K562 (cell line): ENCODE measurements around the gene EPN3. TPM values are rescaled to one million over a fixed set of nuclear protein-coding genes. Genes with fewer than 3 reads are reported as not detected.

ENCODE experiments used
- ATF1 ChIP-seq, 2 experiments: fragments of 450-650 bp in 1 of 2; IDR thresholded peaks; 2 replicates each; pipeline ENCODE4 v1.6.1; 2016; ENCODE audit warnings: missing compliant biosample characterization in 1 of 2, missing genetic modification characterization in 1 of 2
- CAMTA2 ChIP-seq: fragments of 250-450 bp; sonication (Bioruptor Pico); conservative IDR thresholded peaks from 2 replicates; pipeline ENCODE4 v1.5.1; 2022
- CTBP1 ChIP-seq: fragments of 450-650 bp; IDR thresholded peaks from 2 replicates; pipeline ENCODE4 v1.6.1; 2016; ENCODE audit warnings: borderline replicate concordance
- ERF ChIP-seq: fragments of 450-650 bp; formaldehyde crosslinking; IDR thresholded peaks from 2 replicates; pipeline ENCODE4 v1.4.0; 2020; ENCODE audit warnings: mild to moderate bottlenecking, mixed read lengths
- KAT2B ChIP-seq: IDR thresholded peaks from one replicate; pipeline ENCODE4 v1.6.1; 2012; ENCODE audit warnings: low read depth, mild to moderate bottlenecking, control low read depth, inconsistent platforms, low read length, moderate library complexity
- POLR3G ChIP-seq: IDR thresholded peaks from 2 replicates; pipeline ENCODE4 v1.6.1; 2011; ENCODE audit not compliant: insufficient read length, insufficient replicate concordance; ENCODE audit errors: extremely low read depth
- RBM25 ChIP-seq: fragments of 200-400 bp; formaldehyde crosslinking; IDR thresholded peaks from 2 replicates; pipeline ENCODE4 v1.6.1; 2018; ENCODE audit warnings: low read length, low read depth, moderate library complexity; ENCODE audit not compliant: severe bottlenecking
- SPI1 ChIP-seq: IDR thresholded peaks from 2 replicates; pipeline ENCODE4 v1.6.1; 2011; ENCODE audit warnings: low read depth, low read length, control low read depth, borderline replicate concordance
- ZC3H4 ChIP-seq: sonication (generic); formaldehyde crosslinking; IDR thresholded peaks from 2 replicates; pipeline ENCODE4 v1.9.0; 2021; ENCODE audit warnings: missing genetic modification reagents, borderline replicate concordance
- ZNF174 ChIP-seq: fragments of 250-450 bp; sonication (Bioruptor Pico); IDR thresholded peaks from 2 replicates; pipeline ENCODE4 v1.4.0; 2020; ENCODE audit warnings: mild to moderate bottlenecking
- ZNF445 ChIP-seq: fragments of 250-450 bp; sonication (Bioruptor Pico); IDR thresholded peaks from 2 replicates; pipeline ENCODE4 v1.4.0; 2020; ENCODE audit warnings: low read depth, mild to moderate bottlenecking, moderate library complexity
- ZNF511 ChIP-seq: sonication (generic); formaldehyde crosslinking; IDR thresholded peaks from 2 replicates; pipeline ENCODE4 v1.8.0; 2022; ENCODE audit warnings: mild to moderate bottlenecking, missing genetic modification reagents
- ZNF696 ChIP-seq: fragments of 250-450 bp; sonication (Bioruptor Pico); conservative IDR thresholded peaks from 2 replicates; pipeline ENCODE4 v1.4.0; 2020; ENCODE audit warnings: mild to moderate bottlenecking, moderate library complexity
- polyA plus RNA-seq, 8 experiments: library from polyadenylated mRNA; depleted of rRNA in 4 of 8; stranded (reverse) in 5 of 8; unstranded in 3 of 8; fragments of >200 nt; fragmentation: Nextera tagmentation in 2 of 8; fragmentation: Illumina TruSeq in 1 of 8; extraction: Ambion mirVana in 2 of 8; extraction: Trizol in 1 of 8; gene quantifications; 2 replicates each; pipeline versions ENCODE4 v1.2.1 to v1.2.3, GENCODE V29; 2011 to 2014; ENCODE audit warnings: inconsistent platforms in 1 of 8, missing spikeins in 1 of 8
- total RNA-seq, 7 experiments: library from RNA; depleted of rRNA in 6 of 7; stranded (reverse); fragments of >200 nt in 6 of 7; fragmentation: Illumina TruSeq in 2 of 7; extraction: Trizol in 2 of 7; gene quantifications; 2 replicates each; pipeline versions ENCODE4 v1.2.1 to v1.2.3, GENCODE V29; 2011 to 2021; ENCODE audit warnings: low replicate concordance in 1 of 7
- TF ChIP-seq, protein P1 (sequence below): fragments of 450-650 bp; conservative IDR thresholded peaks from 2 replicates; pipeline ENCODE4 v1.6.1; 2016; ENCODE audit warnings: missing genetic modification characterization, low read depth, mild to moderate bottlenecking, control low read depth, missing compliant biosample characterization
- TF ChIP-seq, protein P2 (sequence below): fragments of 450-650 bp; IDR thresholded peaks from 2 replicates; pipeline ENCODE4 v1.7.0; 2016; ENCODE audit warnings: borderline replicate concordance
- TF ChIP-seq, protein P3 (sequence below): fragments of 450-650 bp; IDR thresholded peaks from 2 replicates; pipeline ENCODE4 v1.6.1; 2016; ENCODE audit warnings: borderline replicate concordance

The EPN3 gene
- total and polyA plus RNA-seq, 9 of the 15 experiments (the other 6 are each of a cell fraction or from before 2014, with no cell fraction given), result 0.16 TPM; not detected in 8

DNA sequence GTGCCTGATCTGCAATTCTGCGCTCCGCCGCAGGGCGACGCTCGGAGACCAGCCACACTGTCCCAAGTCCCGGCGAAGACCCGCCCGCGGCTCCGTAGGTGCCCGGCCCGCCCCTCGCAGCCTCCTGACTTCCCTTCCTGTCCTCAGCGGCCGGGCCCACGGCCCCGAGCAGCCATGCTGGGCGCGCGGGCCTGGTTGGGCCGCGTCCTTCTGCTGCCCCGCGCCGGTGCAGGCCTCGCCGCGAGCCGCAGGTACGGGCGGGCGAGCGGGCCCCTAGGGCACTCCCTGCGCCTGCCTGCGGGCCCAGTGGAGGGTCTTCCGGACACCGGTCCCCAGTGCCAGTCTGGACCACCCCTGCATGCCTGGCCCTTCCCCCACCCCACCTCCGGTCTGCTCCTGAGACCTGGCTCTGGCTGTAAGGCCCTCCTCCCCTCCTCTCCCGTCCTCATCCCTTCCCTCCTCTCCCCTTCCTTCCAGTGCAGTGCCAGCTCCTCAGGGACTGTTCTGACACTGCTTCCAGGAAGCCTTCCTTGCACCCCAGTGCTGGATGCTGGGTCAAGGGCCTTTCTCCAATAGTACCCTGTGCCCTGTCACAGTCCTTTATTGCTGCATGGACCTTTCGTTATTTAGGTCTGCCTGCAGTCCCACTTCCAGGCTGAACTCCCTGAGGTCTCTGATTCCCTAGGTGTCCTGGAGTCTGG is 14.7 kb downstream of the EPN3 start, which contains the start of gene SPATA20 (continued):
- TF ChIP-seq ZNF696 (CRISPR knock-in tag) (no peak), KAT2B (no peak), ATF1 (CRISPR knock-in tag; IDR thresholded peaks at IDR 0.05) (no peak), ATF1 (tag; IDR thresholded peaks at IDR 0.05) (peak; percentile 27; the same call in 1 of the 2 replicates), RBM25 (no peak), ZNF445 (CRISPR knock-in tag) (no peak), ZNF511 (CRISPR knock-in tag) (0 out of 2 replicates have a peak, but pooled peaks have one; percentile 42), ZNF174 (CRISPR knock-in tag) (no peak), POLR3G (no peak), CAMTA2 (CRISPR knock-in tag) (no peak), ZC3H4 (CRISPR knock-in tag) (no peak), CTBP1 (peak; percentile 41; the same call in 1 of the 2 replicates), SPI1 (peak; percentile 74), ERF (no peak)
- TF ChIP-seq, protein P1, sequence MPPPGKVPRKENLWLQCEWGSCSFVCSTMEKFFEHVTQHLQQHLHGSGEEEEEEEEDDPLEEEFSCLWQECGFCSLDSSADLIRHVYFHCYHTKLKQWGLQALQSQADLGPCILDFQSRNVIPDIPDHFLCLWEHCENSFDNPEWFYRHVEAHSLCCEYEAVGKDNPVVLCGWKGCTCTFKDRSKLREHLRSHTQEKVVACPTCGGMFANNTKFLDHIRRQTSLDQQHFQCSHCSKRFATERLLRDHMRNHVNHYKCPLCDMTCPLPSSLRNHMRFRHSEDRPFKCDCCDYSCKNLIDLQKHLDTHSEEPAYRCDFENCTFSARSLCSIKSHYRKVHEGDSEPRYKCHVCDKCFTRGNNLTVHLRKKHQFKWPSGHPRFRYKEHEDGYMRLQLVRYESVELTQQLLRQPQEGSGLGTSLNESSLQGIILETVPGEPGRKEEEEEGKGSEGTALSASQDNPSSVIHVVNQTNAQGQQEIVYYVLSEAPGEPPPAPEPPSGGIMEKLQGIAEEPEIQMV (tag), result no peak
- TF ChIP-seq, protein P2, sequence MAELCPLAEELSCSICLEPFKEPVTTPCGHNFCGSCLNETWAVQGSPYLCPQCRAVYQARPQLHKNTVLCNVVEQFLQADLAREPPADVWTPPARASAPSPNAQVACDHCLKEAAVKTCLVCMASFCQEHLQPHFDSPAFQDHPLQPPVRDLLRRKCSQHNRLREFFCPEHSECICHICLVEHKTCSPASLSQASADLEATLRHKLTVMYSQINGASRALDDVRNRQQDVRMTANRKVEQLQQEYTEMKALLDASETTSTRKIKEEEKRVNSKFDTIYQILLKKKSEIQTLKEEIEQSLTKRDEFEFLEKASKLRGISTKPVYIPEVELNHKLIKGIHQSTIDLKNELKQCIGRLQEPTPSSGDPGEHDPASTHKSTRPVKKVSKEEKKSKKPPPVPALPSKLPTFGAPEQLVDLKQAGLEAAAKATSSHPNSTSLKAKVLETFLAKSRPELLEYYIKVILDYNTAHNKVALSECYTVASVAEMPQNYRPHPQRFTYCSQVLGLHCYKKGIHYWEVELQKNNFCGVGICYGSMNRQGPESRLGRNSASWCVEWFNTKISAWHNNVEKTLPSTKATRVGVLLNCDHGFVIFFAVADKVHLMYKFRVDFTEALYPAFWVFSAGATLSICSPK, result no peak
- TF ChIP-seq, protein P3, sequence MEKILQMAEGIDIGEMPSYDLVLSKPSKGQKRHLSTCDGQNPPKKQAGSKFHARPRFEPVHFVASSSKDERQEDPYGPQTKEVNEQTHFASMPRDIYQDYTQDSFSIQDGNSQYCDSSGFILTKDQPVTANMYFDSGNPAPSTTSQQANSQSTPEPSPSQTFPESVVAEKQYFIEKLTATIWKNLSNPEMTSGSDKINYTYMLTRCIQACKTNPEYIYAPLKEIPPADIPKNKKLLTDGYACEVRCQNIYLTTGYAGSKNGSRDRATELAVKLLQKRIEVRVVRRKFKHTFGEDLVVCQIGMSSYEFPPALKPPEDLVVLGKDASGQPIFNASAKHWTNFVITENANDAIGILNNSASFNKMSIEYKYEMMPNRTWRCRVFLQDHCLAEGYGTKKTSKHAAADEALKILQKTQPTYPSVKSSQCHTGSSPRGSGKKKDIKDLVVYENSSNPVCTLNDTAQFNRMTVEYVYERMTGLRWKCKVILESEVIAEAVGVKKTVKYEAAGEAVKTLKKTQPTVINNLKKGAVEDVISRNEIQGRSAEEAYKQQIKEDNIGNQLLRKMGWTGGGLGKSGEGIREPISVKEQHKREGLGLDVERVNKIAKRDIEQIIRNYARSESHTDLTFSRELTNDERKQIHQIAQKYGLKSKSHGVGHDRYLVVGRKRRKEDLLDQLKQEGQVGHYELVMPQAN, result no peak
